NAMALWA (cell line): ENCODE measurements around the gene CDRT4.
"Not testable (repeated sequence)": the region's sequence is repeated elsewhere in the genome, so short reads cannot be mapped to it uniquely, and the experiment has no call there.

Source experiments
- DNase-seq: peaks from one replicate; pipeline ENCODE4 v3.0.0-alpha.2; 2015; ENCODE audit warnings: low spot score

The CDRT4 gene

DNA sequence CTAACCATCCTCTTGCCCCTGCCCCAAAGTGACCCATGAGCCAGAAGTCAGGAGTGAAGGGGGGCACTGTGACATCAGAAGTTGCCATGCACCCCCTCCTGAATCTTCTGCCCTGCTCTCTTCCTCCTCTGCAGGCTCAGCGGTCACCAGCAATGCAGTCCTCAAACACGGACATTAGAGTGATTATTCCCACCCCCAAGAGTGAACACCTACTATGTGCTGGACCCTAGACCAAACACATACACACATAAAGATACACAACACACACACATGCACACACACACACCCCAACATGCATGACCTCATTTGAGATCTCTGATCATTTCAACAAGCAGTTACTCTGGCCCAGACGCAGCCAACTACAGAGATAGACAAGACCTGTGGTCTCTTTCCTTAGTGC is at the start of gene CDRT4:
TSS of gene CDRT4 (minus strand) at position 30 of the 400 bp plus-strand sequence. CDS start 27,383 bp downstream, outside the sequence.
- DNase-seq, result no peak

DNA sequence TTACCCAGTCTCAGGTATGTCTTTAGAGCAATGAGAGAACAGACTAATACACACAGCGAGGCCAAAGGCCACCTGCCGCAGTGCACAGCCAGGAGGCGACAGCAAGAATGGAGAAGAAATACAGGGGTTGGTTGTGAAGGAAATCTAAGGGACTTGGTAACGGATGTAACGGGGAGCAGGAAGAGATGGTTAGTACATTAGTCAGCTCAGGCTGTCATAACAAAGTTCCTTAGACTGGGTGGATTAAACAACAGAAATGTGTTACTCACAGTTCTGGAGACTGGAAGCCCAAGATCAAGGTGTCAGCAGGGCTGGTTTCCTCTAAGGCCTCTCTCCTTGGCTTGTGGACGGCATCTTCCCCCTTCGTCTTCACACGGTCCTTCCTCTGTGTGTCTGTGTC is 48.7 kb upstream of the CDRT4 start:
- no peak for DNase-seq

DNA sequence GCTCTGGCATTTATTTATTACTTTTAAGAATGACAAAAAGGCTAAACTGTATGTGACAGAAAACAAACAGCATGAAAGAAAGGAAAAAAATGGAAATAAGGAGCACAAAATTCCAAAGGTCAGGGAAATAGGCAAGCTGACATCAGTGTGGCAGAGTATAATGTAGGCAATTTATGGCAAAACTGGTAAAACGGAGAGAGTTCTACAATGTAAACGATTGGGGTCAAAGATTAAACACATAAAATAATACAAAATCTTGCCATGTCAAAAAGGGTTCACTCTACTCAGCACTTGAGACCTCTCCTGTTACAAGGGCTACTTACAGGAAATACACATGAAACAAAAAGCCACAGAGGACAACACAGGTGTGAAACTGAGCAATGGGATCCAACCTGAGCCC is 47.0 kb upstream of the CDRT4 start:
- DNase-seq, result no peak

DNA sequence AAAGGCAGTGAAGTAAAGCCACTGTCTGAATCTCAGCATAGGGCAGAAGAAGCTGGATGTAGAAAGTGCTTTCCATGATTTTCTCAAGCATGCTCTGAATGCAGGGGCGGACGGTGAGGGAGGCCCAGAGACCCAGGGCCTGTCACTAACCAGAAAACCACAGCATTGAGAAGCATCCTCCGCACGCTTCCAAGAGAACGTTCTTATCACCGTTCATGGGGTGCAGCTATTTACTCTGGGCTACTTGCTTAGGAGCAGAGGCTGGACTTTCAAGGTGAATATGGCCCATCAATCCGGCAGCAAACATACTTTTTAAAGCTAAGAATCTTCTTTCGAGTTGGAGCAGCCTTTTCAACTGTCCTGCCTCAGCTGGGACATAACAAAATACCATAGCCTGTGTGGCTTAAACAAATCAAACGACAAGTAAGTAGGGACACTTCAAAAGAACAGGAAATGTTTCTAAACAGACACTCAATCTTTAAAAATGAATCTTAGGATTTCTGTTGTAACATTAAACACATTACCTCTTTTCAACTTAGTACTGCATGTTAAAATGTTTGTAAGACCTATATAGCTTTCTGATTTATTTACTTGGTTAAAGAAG is 46.5 kb upstream of the CDRT4 start:
- no peak for DNase-seq

DNA sequence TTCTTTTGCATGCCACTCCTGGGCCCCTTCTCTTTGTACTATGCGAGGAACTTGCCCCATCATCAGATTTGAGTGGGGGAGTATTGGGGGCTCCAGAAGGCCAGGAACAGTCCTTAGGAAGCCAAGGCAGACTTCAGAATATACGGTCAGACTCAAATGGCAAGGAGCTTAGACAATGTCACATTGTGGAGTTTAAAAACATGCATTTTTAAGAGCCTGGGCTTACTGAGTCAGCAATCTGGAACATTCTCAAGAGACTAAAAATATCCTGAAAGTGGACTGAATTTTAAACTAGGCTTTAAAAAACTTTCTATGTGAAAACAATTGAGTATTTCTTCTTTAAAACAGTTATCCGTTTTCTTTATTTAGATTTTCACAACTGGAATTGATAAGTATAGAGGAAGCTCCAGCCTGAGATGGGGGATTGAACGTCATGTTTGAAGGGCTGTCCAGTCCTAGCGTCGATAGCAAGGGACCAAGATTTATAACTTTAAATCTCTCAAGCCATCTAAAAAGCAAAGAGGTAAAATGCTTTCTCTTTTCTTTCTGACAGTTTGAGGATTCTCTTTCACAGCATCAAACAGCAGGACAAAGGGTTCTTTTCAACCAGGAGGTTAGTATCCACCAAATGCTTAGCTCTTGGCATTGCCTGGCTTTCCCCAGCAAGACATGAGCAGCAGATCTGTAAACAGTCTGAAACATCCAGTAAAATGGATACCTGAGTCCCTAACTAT is 45.8 kb upstream of the CDRT4 start:
- DNase-seq, result no peak

- no peak for DNase-seq
Observed at GRCh38 chr17:15512071-15512709, 44.8 kb upstream of the CDRT4 start.

GRCh38 chr17:15511142-15511541 is 43.7 kb upstream of the CDRT4 start:
- no peak for DNase-seq

- DNase-seq, result no peak
Observed at GRCh38 chr17:15510361-15510760, 42.9 kb upstream of the CDRT4 start.

GRCh38 chr17:15509095-15509494 is 41.7 kb upstream of the CDRT4 start:
- no peak for DNase-seq

DNA sequence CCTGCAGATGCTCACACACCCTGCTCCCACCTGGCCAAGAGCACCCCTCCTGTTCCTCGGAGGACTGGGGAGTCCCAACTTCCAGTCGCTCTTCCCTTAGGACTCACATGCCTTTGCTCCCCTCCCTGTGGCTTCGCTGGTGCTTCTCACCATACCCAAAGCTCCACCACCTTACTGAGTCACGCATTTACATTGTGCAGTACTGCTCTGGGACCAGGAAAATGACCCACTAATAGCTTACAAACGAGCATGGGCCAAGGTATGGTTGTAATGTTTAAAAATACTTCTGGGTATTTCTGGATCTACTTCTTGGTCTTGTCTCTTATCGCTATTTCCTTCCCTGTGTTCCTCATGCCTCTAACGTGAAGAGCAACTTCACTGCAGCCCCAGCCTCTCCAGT is 41.0 kb upstream of the CDRT4 start:
- DNase-seq, result no peak

- DNase-seq, result no peak
Observed at GRCh38 chr17:15507896-15508295, 40.5 kb upstream of the CDRT4 start.

DNA sequence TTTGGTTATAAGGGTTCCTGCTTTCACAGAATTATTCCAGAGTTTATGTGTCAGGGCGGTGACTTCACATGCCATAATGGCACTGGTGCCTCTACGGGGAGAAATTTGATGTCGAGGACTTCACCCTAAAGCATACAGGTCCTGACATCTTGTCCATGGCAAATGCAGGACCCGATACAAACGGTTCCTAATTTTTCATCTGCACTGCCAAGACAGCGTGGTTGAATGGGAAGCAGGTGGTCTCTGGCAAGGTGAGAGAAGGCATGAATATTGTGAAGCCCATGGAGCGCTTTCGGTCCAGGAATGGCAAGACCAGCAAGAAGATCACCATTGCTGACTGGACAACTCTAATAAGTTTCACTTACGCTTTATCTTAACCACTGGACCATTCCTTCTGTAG is 39.6 kb upstream of the CDRT4 start:
- DNase-seq, result no peak

- DNase-seq, result not testable (repeated sequence)
Observed at GRCh38 chr17:15505708-15506107, 38.3 kb upstream of the CDRT4 start.

DNA sequence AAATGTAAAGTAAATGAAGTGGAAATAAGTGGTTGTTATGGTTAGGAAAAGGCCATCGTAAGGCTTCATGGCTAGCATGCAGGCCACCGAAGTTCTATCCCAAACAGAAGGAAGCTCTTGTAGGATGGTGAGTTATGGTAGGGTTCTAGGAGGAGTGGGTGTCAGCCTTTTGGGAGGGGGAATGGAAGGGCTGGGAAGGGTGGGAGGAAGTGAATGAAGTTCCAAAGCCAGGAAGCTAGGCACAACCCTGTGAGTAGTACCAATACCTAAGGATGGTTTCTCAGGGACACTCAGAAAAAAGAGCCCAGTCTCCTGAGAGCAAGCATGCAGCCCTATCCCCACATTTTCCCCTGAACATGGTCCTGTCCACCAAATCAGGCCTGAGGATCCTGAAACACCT is 36.3 kb upstream of the CDRT4 start:
- DNase-seq, result no peak

DNA sequence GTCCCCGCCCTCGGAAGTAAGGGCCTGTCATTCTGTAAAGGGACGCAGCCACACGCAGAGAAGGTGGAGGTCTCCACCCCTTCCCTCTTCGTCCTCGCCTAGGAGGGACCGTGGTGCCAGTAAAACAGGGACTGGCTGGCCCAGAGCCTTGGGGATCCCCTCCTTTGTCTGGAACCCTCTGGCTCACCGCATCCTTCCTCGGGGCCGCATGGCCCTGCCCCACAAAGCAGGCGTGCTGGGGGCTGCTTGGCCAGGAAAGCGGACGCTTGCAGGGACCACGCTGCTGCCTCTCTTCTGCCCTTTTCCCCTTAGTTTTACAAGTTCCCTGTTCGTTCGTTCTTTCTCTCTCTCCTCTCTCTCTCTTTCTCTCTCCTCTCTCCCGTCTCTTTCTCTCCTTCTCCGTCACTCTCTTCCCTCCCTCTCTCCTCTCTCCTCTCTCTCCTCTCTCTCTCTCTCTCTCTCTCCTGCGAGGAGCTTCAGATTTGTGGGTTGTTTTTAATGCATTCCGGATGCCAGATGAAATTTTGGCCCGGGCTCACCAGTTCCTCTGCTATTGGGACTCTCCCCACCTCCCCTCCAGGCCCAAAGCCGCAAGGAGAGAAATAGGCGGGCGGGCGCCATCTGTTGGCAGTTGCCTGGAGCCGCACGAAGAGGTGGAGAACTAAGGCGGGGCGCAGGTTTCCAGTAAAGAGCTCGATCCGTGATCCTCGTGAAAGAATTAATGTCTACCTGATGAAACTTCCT is 35.1 kb upstream of the CDRT4 start:
- DNase-seq, result peak; percentile 61

GRCh38 chr17:15501793-15502192 is 34.4 kb upstream of the CDRT4 start:
- DNase-seq, result no peak

GRCh38 chr17:15501282-15501681 is 33.9 kb upstream of the CDRT4 start:
- DNase-seq, result no peak

DNA sequence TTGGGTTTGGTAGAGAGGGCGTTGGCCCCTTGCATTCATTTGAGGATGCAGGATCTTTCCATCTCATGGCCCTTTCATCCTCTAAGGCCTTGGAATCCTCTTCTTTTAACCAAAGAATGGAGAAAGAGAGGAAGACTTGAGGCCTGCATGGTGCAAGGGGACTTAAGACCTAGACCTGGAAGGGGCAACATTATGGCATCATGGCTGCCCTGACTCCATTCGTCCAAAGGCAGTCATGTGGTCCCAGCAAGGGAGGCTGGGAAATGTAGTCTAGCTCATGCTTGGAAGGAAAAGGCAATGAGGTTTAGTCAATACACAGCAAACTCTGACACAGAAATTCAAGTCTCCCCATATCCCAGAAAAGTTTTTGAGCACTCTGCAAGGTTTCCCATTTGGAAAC is 30.7 kb upstream of the CDRT4 start:
- peak; percentile 24 for DNase-seq

DNA sequence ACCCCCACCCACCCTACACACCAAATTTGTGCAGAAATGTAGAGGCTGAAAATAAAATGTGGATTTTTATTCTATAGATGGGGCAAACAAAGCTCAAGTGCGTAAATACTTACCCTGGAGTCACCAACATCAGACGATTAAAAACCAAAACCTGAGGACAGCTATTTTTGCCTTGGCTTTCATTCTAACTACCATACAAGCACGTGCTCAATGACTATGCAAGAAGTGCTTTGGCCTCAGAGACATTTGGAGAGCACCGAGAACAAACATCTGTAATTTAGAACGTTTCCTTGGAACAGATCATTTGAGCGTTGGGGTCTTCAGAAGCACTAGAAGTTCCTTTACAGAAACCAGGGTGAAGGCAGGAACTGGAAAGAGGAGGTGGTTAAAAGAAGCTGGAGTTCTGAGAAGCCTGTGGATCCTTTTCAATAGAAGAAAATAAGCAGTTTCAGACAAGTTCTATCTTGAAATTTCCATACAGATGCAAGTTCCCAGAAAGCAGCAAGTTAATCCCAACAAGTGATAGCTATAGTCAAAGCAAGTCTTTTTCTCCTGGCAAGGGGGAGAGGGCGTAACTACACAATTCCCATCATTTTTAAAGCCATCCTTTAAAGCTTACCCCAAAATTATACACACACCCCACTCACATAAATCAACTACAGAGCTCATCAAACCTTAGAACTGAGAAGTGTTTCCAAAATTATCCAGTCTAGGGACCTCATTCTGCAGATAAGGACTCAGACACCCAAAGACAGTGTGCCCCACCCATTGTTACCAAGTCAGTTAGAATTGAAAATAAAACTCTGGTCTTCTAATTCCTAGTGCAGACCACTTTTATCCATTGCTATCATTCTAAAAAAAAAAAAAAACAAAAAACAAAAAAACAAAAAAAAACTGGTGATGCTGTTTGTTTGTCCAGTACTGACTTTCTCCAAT is 29.6 kb upstream of the CDRT4 start:
- DNase-seq, result no peak

GRCh38 chr17:15494821-15495220 is 27.4 kb upstream of the CDRT4 start:
- no peak for DNase-seq

DNA sequence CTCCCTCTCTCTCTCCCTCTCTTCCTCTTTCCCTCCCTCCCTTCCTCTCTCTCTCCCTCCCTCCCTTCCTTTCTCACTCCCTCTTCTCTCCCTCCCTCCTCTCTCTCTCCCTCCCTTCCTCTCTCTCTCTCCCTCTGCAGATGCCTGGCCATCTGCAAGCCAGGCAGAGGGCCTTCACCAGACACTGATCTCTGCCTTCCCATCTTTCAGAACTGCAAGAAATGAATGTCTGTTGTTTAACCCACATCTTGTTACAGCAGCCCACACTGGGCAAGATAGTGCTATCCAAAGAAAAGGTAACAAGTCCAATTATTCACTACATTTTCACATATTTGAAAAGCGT is 26.2 kb upstream of the CDRT4 start:
- DNase-seq, result no peak
